ENCODE data around the gene TBC1D9. TPM values are rescaled to one million over a fixed set of nuclear protein-coding genes. Genes with fewer than 3 reads are reported as not detected.
A peak's percentile ranks its signal among the peaks of the same experiment; 100 is the strongest.

Gene TBC1D9
- total RNA-seq, 3 donors from 2014 or later = 0.18 to 0.27 (median 0.18) TPM

GRCh38 chr4:140720387-140721304 is 35.5 kb downstream of the TBC1D9 start:
- DNase-seq (no peak), ATAC-seq (no peak)
- Mint-ChIP-seq H3K9me3 (no peaks in the 10 kb centered on the region), H3K4me3 (peak overlapping the region; percentile 24), H3K4me1 (ENCODE audit: low read depth) (peaks cover 23% of the 10 kb centered on the region), H3K27me3 (ENCODE audit: low read depth) (no peaks in the 10 kb centered on the region), H3K36me3 (ENCODE audit: insufficient read depth) (no peaks in the 10 kb centered on the region)

DNA sequence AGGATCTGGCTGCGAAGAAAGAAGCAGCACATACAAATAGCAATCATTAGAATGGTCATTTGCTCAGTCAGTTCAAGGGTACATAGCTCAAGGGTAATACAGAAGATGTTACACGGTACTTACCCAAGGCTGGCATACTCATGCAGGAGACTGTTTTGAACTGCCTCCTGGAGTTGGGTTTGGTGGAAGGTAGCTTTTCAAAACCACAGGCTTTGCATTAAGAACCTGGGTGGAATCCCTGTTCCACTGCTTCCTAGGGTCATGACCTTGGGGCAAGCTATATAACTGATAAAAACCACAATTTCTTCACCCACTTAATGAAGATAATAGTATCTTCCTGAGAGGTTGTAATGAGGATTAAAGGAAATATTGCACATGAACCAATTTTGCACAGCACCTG is 36.5 kb downstream of the TBC1D9 start:
- ATAC-seq (no peak), DNase-seq (no peak)
- Mint-ChIP-seq H3K4me1 (ENCODE audit: low read depth) (peaks cover 23% of the 10 kb centered on the region), H3K36me3 (ENCODE audit: insufficient read depth) (no peaks in the 10 kb centered on the region), H3K27me3 (ENCODE audit: low read depth) (no peaks in the 10 kb centered on the region), H3K4me3 (no peak overlapping the region), H3K9me3 (no peaks in the 10 kb centered on the region)

DNA sequence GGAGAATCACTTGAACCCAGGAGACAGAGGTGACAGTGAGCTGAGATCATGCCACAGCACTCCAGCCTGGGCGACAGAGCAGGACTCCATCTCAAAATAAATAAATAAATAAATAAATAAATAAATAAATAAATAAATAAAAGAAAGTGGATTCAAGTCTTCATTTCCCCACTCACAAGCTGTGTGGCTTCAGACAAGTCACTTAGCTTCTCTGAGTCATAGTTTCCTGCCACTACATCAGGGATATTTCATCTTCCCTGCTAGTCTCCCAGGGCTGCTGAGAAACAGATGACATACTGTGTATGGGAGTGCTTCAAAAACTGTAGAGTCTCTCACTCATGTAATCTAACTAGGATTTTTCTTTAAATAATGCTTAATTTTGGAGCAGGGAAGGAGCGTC is 37.2 kb downstream of the TBC1D9 start:
- ATAC-seq = no peak
- Mint-ChIP-seq H3K36me3 (ENCODE audit: insufficient read depth) (no peaks in the 10 kb centered on the region), H3K27me3 (ENCODE audit: low read depth) (no peaks in the 10 kb centered on the region), H3K4me3 (no peak overlapping the region), H3K9me3 (no peaks in the 10 kb centered on the region), H3K4me1 (ENCODE audit: low read depth) (peaks cover 23% of the 10 kb centered on the region)
- no peak for DNase-seq

DNA sequence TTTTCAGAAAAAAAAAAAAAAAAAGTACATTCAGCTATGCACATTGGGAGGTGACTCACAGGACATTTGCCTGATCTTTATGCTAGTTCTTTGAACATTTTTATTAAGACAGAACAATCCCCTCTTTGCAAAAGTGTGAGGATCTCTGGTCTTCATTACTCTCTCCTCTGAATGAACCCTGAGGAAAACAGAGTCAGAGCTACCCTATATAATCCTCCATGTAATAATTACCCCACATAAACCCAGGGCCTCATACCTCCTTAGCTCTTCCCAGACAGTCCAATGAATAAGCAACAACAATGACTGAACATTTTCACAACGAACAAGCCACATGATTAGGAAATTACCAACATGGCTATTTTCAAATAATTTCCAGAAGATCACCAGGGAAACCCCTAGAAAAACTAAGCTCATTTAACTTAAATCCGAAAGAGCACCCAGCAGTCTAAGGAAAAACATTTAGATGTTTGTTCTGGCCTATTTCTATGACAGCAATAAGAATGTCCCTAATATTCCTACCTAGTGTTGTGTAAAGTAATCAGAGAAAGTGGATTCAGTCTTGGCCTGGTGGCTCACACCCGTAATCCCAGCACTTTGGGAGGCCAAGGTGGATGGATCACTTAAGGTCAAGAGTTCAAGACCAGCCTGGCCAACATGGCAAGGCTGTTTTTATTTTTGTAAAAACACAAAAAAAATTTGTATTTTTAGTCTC is 37.8 kb downstream of the TBC1D9 start:
- Mint-ChIP-seq H3K27me3 (ENCODE audit: low read depth) (no peaks in the 10 kb centered on the region), H3K36me3 (ENCODE audit: insufficient read depth) (no peaks in the 10 kb centered on the region), H3K4me1 (ENCODE audit: low read depth) (peaks cover 23% of the 10 kb centered on the region), H3K9me3 (no peaks in the 10 kb centered on the region), H3K4me3 (no peak overlapping the region)
- no peak for ATAC-seq
- no peak for DNase-seq

GRCh38 chr4:140717313-140717712 is 38.9 kb downstream of the TBC1D9 start:
- no peaks in the 10 kb centered on the region for H3K9me3 Mint-ChIP-seq
- H3K4me1 Mint-ChIP-seq (ENCODE audit: low read depth) = peaks cover 23% of the 10 kb centered on the region
- no peak for DNase-seq
- H3K36me3 Mint-ChIP-seq (ENCODE audit: insufficient read depth) = no peaks in the 10 kb centered on the region
- H3K27me3 Mint-ChIP-seq (ENCODE audit: low read depth) = no peaks in the 10 kb centered on the region
- no peak overlapping the region for H3K4me3 Mint-ChIP-seq
- ATAC-seq = no peak

- Mint-ChIP-seq H3K9me3 (no peaks in the 10 kb centered on the region), H3K4me3 (no peak overlapping the region), H3K36me3 (ENCODE audit: insufficient read depth) (no peaks in the 10 kb centered on the region), H3K4me1 (ENCODE audit: low read depth) (peaks cover 16% of the 10 kb centered on the region), H3K27me3 (ENCODE audit: low read depth) (no peaks in the 10 kb centered on the region)
- ATAC-seq = no peak
- no peak for DNase-seq
Observed at GRCh38 chr4:140715119-140715518, 41.1 kb downstream of the TBC1D9 start.

- no peaks in the 10 kb centered on the region for H3K9me3 Mint-ChIP-seq
- no peak for DNase-seq
Observed at GRCh38 chr4:140711910-140712309, 44.3 kb downstream of the TBC1D9 start.

GRCh38 chr4:140710908-140711622 is 45.1 kb downstream of the TBC1D9 start:
- Mint-ChIP-seq H3K4me1 (ENCODE audit: low read depth) (peaks cover 6% of the 10 kb centered on the region), H3K4me3 (no peak overlapping the region), H3K27me3 (ENCODE audit: low read depth) (no peaks in the 10 kb centered on the region), H3K9me3 (no peaks in the 10 kb centered on the region), H3K36me3 (ENCODE audit: insufficient read depth) (no peaks in the 10 kb centered on the region)
- no peak for DNase-seq
- no peak for ATAC-seq

More at GRCh38 chr4:140711910-140712309, 44.3 kb downstream of the TBC1D9 start:
- Mint-ChIP-seq H3K4me3 (no peak overlapping the region), H3K4me1 (ENCODE audit: low read depth) (peaks cover 8% of the 10 kb centered on the region), H3K36me3 (ENCODE audit: insufficient read depth) (no peaks in the 10 kb centered on the region), H3K27me3 (ENCODE audit: low read depth) (no peaks in the 10 kb centered on the region)
- ATAC-seq = no peak

DNA sequence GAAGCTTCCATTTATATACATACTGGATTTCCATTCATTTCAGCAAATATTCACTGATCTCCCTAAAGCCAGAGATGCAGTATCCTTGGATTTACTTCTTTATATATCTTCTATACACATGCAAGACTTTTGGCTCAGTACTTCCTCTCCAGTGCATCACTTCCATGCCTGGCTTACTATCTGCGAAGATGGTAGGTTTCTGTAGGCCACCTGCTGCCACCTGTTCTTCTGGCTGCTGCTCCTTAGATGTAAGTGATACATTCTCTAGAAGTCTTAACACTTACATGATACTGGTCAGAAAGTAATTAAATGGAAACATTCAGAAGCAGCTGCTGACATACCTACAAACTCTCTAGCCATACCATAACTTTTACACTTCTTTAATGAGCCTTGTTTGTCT is 48.9 kb downstream of the TBC1D9 start:
- no peak overlapping the region for H3K4me3 Mint-ChIP-seq
- H3K4me1 Mint-ChIP-seq (ENCODE audit: low read depth) = peaks cover 6% of the 10 kb centered on the region
- H3K27me3 Mint-ChIP-seq (ENCODE audit: low read depth) = peaks cover 2% of the 10 kb centered on the region
- no peaks in the 10 kb centered on the region for H3K36me3 Mint-ChIP-seq (ENCODE audit: insufficient read depth)
- ATAC-seq (no peak), DNase-seq (no peak)
- no peaks in the 10 kb centered on the region for H3K9me3 Mint-ChIP-seq

DNA sequence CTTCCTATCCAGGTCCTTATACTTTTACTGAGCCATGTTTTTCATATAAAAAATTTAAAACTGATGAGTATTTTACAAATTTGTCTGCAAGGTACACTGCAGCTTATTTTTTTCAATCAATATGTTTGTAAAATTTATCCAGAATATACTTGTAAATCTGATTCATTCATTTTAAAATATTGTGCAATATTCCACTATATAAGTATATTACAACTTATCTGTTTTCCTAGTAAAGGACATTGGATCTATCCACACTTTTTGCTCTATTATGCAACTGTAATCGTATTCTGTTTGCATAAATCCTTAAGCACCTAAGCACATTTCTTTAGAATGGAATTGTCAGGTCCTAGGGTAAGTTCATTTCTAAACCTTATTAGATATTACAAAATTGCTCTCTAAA is 49.5 kb downstream of the TBC1D9 start:
- H3K27me3 Mint-ChIP-seq (ENCODE audit: low read depth) = peaks cover 2% of the 10 kb centered on the region
- ATAC-seq (no peak), DNase-seq (no peak)
- H3K9me3 Mint-ChIP-seq = no peaks in the 10 kb centered on the region
- no peak overlapping the region for H3K4me3 Mint-ChIP-seq
- no peaks in the 10 kb centered on the region for H3K36me3 Mint-ChIP-seq (ENCODE audit: insufficient read depth)
- peaks cover 6% of the 10 kb centered on the region for H3K4me1 Mint-ChIP-seq (ENCODE audit: low read depth)

DNA sequence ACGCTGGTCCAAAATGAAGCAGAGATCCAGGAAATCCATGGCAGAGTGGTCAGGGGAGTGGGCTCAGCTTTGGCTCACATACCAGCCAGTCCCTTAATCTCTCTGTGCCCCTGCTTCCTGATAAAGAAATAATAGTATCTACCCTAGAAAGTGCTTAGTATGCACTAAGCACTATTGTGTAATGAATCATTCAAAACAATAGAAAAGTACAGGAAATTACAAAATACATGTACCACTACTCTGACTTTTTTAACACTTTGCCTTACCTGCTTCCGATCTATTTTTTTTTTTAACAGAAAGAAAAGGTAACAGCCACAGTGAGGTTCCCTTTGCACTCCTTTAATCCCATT is 49.9 kb downstream of the TBC1D9 start:
- Mint-ChIP-seq H3K4me1 (ENCODE audit: low read depth) (peaks cover 6% of the 10 kb centered on the region), H3K27me3 (ENCODE audit: low read depth) (peaks cover 2% of the 10 kb centered on the region), H3K9me3 (no peaks in the 10 kb centered on the region), H3K36me3 (ENCODE audit: insufficient read depth) (no peaks in the 10 kb centered on the region), H3K4me3 (no peak overlapping the region)
- ATAC-seq = no peak
- DNase-seq = no peak

- ATAC-seq (no peak), DNase-seq (no peak)
- H3K4me3 Mint-ChIP-seq = no peak overlapping the region
- no peaks in the 10 kb centered on the region for H3K36me3 Mint-ChIP-seq (ENCODE audit: insufficient read depth)
- H3K4me1 Mint-ChIP-seq (ENCODE audit: low read depth) = peaks cover 3% of the 10 kb centered on the region
- no peaks in the 10 kb centered on the region for H3K9me3 Mint-ChIP-seq
- H3K27me3 Mint-ChIP-seq (ENCODE audit: low read depth) = peaks cover 2% of the 10 kb centered on the region
Observed at GRCh38 chr4:140705625-140706275, 50.4 kb downstream of the TBC1D9 start.

- DNase-seq (no peak), ATAC-seq (no peak)
- H3K4me1 Mint-ChIP-seq (ENCODE audit: low read depth) = no peaks in the 10 kb centered on the region
- H3K36me3 Mint-ChIP-seq (ENCODE audit: insufficient read depth) = no peaks in the 10 kb centered on the region
- no peaks in the 10 kb centered on the region for H3K9me3 Mint-ChIP-seq
- peaks cover 2% of the 10 kb centered on the region for H3K27me3 Mint-ChIP-seq (ENCODE audit: low read depth)
- H3K4me3 Mint-ChIP-seq = no peak overlapping the region
Observed at GRCh38 chr4:140704964-140705363, 51.2 kb downstream of the TBC1D9 start.

DNA sequence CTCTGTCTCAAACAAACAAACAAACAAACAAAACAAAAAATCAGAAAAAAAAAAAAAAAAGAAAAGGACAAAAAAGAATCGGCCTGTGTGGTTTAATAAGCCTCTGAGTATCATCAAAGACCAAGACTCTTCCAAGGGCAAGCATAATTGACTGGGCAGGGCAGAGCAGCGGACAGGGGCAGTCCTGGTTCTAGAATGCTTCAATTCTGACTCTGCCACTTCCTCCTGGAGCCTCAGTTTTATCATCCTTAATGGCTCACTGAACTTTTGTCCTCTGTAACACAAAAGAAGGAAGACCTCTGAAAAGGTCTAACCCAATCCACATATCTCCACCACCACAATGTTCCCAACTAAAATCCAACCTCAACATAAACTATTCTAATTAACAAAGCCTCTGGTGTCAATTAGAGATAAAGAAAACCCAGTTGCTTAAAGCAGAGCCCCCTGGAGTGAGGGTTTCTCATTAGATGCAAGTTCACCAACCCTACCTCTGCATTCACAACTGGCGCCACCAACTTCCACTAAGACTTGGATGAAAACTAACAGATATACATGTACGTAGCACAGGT is 51.7 kb downstream of the TBC1D9 start:
- H3K27me3 Mint-ChIP-seq (ENCODE audit: low read depth) = peaks cover 2% of the 10 kb centered on the region
- no peaks in the 10 kb centered on the region for H3K9me3 Mint-ChIP-seq
- no peaks in the 10 kb centered on the region for H3K36me3 Mint-ChIP-seq (ENCODE audit: insufficient read depth)
- DNase-seq (no peak), ATAC-seq (no peak)
- H3K4me1 Mint-ChIP-seq (ENCODE audit: low read depth) = no peaks in the 10 kb centered on the region
- no peak overlapping the region for H3K4me3 Mint-ChIP-seq

Data from activated T-cell treated with anti-CD3 and anti-CD28 coated beads, Interleukin-2, amount 50 U/mL, for 4 hours (primary cell).